ENCODE data around the gene KNG1. TPM values are rescaled to one million over a fixed set of nuclear protein-coding genes. Genes with fewer than 3 reads are reported as not detected.

KNG1 gene
- not detected for total RNA-seq
- not detected for polyA plus RNA-seq (2013, experiment 1 of 2)
- polyA plus RNA-seq (2013, experiment 2 of 2), result not detected
- long read RNA-seq, experiment 1, result 0 reads
- long read RNA-seq, experiment 2, result 0 reads
- long read RNA-seq, experiment 3, result 0 reads
- long read RNA-seq, experiment 4, result 0 reads

DNA sequence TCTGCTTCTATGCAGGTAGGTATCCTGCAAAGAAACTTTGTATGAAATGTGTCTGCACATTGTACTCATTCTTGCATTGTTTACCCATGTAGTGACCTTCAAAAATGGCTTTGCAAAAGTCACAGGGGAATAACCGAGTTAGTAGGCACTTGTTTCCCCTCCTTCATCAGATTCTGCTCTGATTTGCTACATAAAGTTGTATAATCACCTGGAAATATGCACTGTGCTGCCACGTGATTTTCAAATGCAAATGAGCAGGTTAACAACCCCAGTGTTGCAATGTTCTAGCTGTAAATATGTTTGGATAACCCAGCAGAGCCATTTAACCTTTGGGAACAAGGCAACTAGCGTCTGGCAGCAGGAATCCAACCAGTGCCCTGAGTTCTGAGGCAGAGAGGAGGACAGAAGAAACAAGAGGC lies at the start of gene KNG1:
TSS of gene KNG1 (plus strand) at position 321 of the 419 bp plus-strand sequence. CDS start 184 bp downstream, outside the sequence.
- H3K27ac Mint-ChIP-seq, result no peak within 1 kb of the TSS
- WGBS, 2 experiments (ENCODE audit: insufficient coverage in 1 of 2, insufficient read length in 1 of 2), result 72 to 84% methylated on average over 3 of the region's 3 CpGs

GRCh38 chr3:186668426-186668825 lies 48.7 kb upstream of the KNG1 start:
- no peak for TF ChIP-seq CTCF (conservative IDR thresholded peaks at IDR 0.05)
- Mint-ChIP-seq H3K27me3 (ENCODE audit: insufficient read depth) (peaks cover 7% of the 10 kb centered on the region), H3K4me1 (peaks cover 24% of the 10 kb centered on the region), H3K4me3 (no peak overlapping the region), H3K36me3 (ENCODE audit: low read depth) (no peaks in the 10 kb centered on the region), H3K27ac (no peak overlapping the region), H3K9me3 (no peaks in the 10 kb centered on the region)
- no peak overlapping the region for H3K27ac ChIP-seq (ENCODE audit: low read depth, low read length)
- no peaks in the 10 kb centered on the region for H3K27me3 ChIP-seq (ENCODE audit: control insufficient read depth, insufficient read depth, low read length, poor library complexity, severe bottlenecking)
- no peak for DNase-seq
- WGBS, 2 experiments (ENCODE audit: insufficient coverage in 1 of 2, insufficient read length in 1 of 2), result 80 to 96% methylated on average over 3 to 6 of the region's 6 CpGs
- peaks cover 12% of the 10 kb centered on the region for H3K4me1 ChIP-seq (ENCODE audit: control insufficient read depth, insufficient read depth, low read length)
- no peaks in the 10 kb centered on the region for H3K36me3 ChIP-seq (ENCODE audit: control insufficient read depth, insufficient read depth, low read length)
- no peak overlapping the region for H3K9ac ChIP-seq (ENCODE audit: extremely low read depth, low read length, poor library complexity, severe bottlenecking)
- no peak overlapping the region for H3K4me3 ChIP-seq (ENCODE audit: low read length)
- no peaks in the 10 kb centered on the region for H3K9me3 ChIP-seq (ENCODE audit: control insufficient read depth, low read length)

More for the DNA sequence above, at the start of gene KNG1:
- H3K27me3 Mint-ChIP-seq (ENCODE audit: insufficient read depth), result peaks cover 2% of the 10 kb centered on the region
- Histone ChIP-seq H3K9ac (ENCODE audit: extremely low read depth, low read length, poor library complexity, severe bottlenecking) (no peak within 1 kb of the TSS), H3K27me3 (ENCODE audit: control insufficient read depth, insufficient read depth, low read length, poor library complexity, severe bottlenecking) (no peaks in the 10 kb centered on the region), H3K4me1 (ENCODE audit: control insufficient read depth, insufficient read depth, low read length) (no peaks in the 10 kb centered on the region), H3K9me3 (ENCODE audit: control insufficient read depth, low read length) (no peaks in the 10 kb centered on the region), H3K4me3 (ENCODE audit: low read length) (no peak within 1 kb of the TSS), H3K36me3 (ENCODE audit: control insufficient read depth, insufficient read depth, low read length) (no peaks in the 10 kb centered on the region), H3K27ac (ENCODE audit: low read depth, low read length) (no peak within 1 kb of the TSS)
- H3K36me3 Mint-ChIP-seq (ENCODE audit: low read depth), result no peaks in the 10 kb centered on the region
- TF ChIP-seq CTCF (conservative IDR thresholded peaks at IDR 0.05), result no peak
- H3K4me3 Mint-ChIP-seq, result no peak within 1 kb of the TSS
- peaks cover 2% of the 10 kb centered on the region for H3K4me1 Mint-ChIP-seq
- no peak for DNase-seq
- H3K9me3 Mint-ChIP-seq, result no peaks in the 10 kb centered on the region

GRCh38 chr3:186669378-186670084 lies 47.6 kb upstream of the KNG1 start:
- no peak for DNase-seq
- H3K9me3 Mint-ChIP-seq, result no peaks in the 10 kb centered on the region
- no peaks in the 10 kb centered on the region for H3K36me3 ChIP-seq (ENCODE audit: control insufficient read depth, insufficient read depth, low read length)
- H3K4me1 Mint-ChIP-seq, result peaks cover 13% of the 10 kb centered on the region
- H3K27me3 ChIP-seq (ENCODE audit: control insufficient read depth, insufficient read depth, low read length, poor library complexity, severe bottlenecking), result peaks cover under 1% of the 10 kb centered on the region
- peaks cover 3% of the 10 kb centered on the region for H3K4me1 ChIP-seq (ENCODE audit: control insufficient read depth, insufficient read depth, low read length)
- H3K4me3 Mint-ChIP-seq, result no peak overlapping the region
- no peak for TF ChIP-seq CTCF (conservative IDR thresholded peaks at IDR 0.05)
- H3K27ac Mint-ChIP-seq, result no peak overlapping the region
- H3K4me3 ChIP-seq (ENCODE audit: low read length), result no peak overlapping the region
- 95 to 100% methylated on average over 2 of the region's 2 CpGs for WGBS, 2 experiments (ENCODE audit: insufficient coverage in 1 of 2, insufficient read length in 1 of 2)
- H3K27me3 Mint-ChIP-seq (ENCODE audit: insufficient read depth), result peaks cover 15% of the 10 kb centered on the region
- H3K36me3 Mint-ChIP-seq (ENCODE audit: low read depth), result no peaks in the 10 kb centered on the region
- H3K9ac ChIP-seq (ENCODE audit: extremely low read depth, low read length, poor library complexity, severe bottlenecking), result no peak overlapping the region
- no peaks in the 10 kb centered on the region for H3K9me3 ChIP-seq (ENCODE audit: control insufficient read depth, low read length)
- H3K27ac ChIP-seq (ENCODE audit: low read depth, low read length), result no peak overlapping the region
